HEK293 (cell line): Measurements from ENCODE around the gene ZBTB20.

Experiments used
- CTCF ChIA-PET: fragments of 350-600 bp; formaldehyde crosslinking; extraction: SDS; loops from one replicate; lab custom pipeline; 2021; ENCODE audit warnings: antibody characterized with exemption; lab: Yijun Ruan, JAX
- POLR2A ChIA-PET: fragments of 300-600 bp; formaldehyde crosslinking; extraction: SDS; loops from one replicate; lab custom pipeline; 2020; ENCODE audit warnings: antibody characterized with exemption, inconsistent platforms; lab: Yijun Ruan, JAX
- H3K27ac ChIP-seq: fragments of 200-500 bp; sonication (Bioruptor generic); 2 replicates; pipeline ENCODE4 v1.5.1; 2014; ENCODE audit warnings: low read depth, low read length, control low read depth, inconsistent platforms; ENCODE audit errors: extremely low read depth
- H3K36me3 ChIP-seq, 2 experiments: fragments of 200-500 bp in 1 of 2; sonication (Bioruptor generic) in 1 of 2; 1 replicate in 1 of 2; 2 replicates in 1 of 2; pipeline ENCODE4 v1.5.1; 2014 to 2017; ENCODE audit warnings: inconsistent platforms in 2 of 2, low read length in 2 of 2; ENCODE audit not compliant: control insufficient read depth in 2 of 2, insufficient read depth in 1 of 2
- H3K4me1 ChIP-seq: fragments of 200-500 bp; sonication (Bioruptor generic); 2 replicates; pipeline ENCODE4 v1.5.1; 2014; ENCODE audit warnings: mild to moderate bottlenecking, low read length, inconsistent platforms; ENCODE audit not compliant: control insufficient read depth, insufficient read depth
- H3K4me3 ChIP-seq: 2 replicates; pipeline ENCODE4 v1.5.1; 2011; ENCODE audit warnings: low read depth, mild to moderate bottlenecking, control low read depth, low read length, moderate library complexity
- H3K9me3 ChIP-seq: fragments of 200-500 bp; sonication (Bioruptor generic); 2 replicates; pipeline ENCODE4 v1.5.1; 2014; ENCODE audit warnings: low read depth, low read length, inconsistent platforms; ENCODE audit not compliant: control insufficient read depth, insufficient read depth
- BCL11A ChIP-seq: fragments of 450-650 bp; formaldehyde crosslinking; IDR thresholded peaks from 2 replicates; pipeline ENCODE4 v1.5.1; 2016; ENCODE audit warnings: low read depth, missing biosample characterization, missing genetic modification characterization
- GFI1B ChIP-seq: fragments of 450-650 bp; formaldehyde crosslinking; IDR thresholded peaks from 2 replicates; pipeline ENCODE4 v1.5.1; 2016; ENCODE audit warnings: missing biosample characterization, missing genetic modification characterization
- HIC1 ChIP-seq: fragments of 450-650 bp; formaldehyde crosslinking; IDR thresholded peaks from 2 replicates; pipeline ENCODE4 v1.5.1; 2016; ENCODE audit warnings: missing biosample characterization, missing genetic modification characterization
- INSM2 ChIP-seq: fragments of 450-650 bp; formaldehyde crosslinking; IDR thresholded peaks from 2 replicates; pipeline ENCODE4 v1.5.1; 2016; ENCODE audit warnings: missing biosample characterization, missing genetic modification characterization
- KLF16 ChIP-seq: fragments of 450-650 bp; formaldehyde crosslinking; IDR thresholded peaks from 2 replicates; pipeline ENCODE4 v1.5.1; 2017; ENCODE audit warnings: missing biosample characterization, missing genetic modification characterization
- ZBTB1 ChIP-seq: fragments of 450-650 bp; formaldehyde crosslinking; IDR thresholded peaks from 2 replicates; pipeline ENCODE4 v1.5.1; 2016; ENCODE audit warnings: missing biosample characterization, missing genetic modification characterization
- ZBTB21 ChIP-seq: fragments of 450-650 bp; formaldehyde crosslinking; IDR thresholded peaks from 2 replicates; pipeline ENCODE4 v1.5.1; 2017; ENCODE audit warnings: missing biosample characterization, missing genetic modification characterization
- ZFP37 ChIP-seq: fragments of 450-650 bp; formaldehyde crosslinking; IDR thresholded peaks from 2 replicates; pipeline ENCODE4 v1.5.1; 2016; ENCODE audit warnings: missing biosample characterization, missing genetic modification characterization
- ZNF155 ChIP-seq: fragments of 450-650 bp; formaldehyde crosslinking; IDR thresholded peaks from 2 replicates; pipeline ENCODE4 v1.5.1; 2016; ENCODE audit warnings: missing biosample characterization, missing genetic modification characterization
- ZNF169 ChIP-seq: fragments of 450-650 bp; formaldehyde crosslinking; IDR thresholded peaks from 2 replicates; pipeline ENCODE4 v1.5.1; 2016; ENCODE audit warnings: missing biosample characterization, missing genetic modification characterization
- ZNF2 ChIP-seq: fragments of 450-650 bp; formaldehyde crosslinking; IDR thresholded peaks from 2 replicates; pipeline ENCODE4 v1.5.1; 2016; ENCODE audit warnings: missing biosample characterization, missing genetic modification characterization
- ZNF23 ChIP-seq: fragments of 450-650 bp; formaldehyde crosslinking; IDR thresholded peaks from 2 replicates; pipeline ENCODE4 v1.5.1; 2016; ENCODE audit warnings: missing biosample characterization, missing genetic modification characterization, borderline replicate concordance
- ZNF280C ChIP-seq: fragments of 450-650 bp; formaldehyde crosslinking; IDR thresholded peaks from 2 replicates; pipeline ENCODE4 v1.5.1; 2016; ENCODE audit warnings: missing biosample characterization, missing genetic modification characterization
- ZNF280D ChIP-seq: fragments of 450-650 bp; formaldehyde crosslinking; IDR thresholded peaks from 2 replicates; pipeline ENCODE4 v1.5.1; 2016; ENCODE audit warnings: missing biosample characterization, missing genetic modification characterization
- ZNF354C ChIP-seq: fragments of 450-650 bp; formaldehyde crosslinking; IDR thresholded peaks from 2 replicates; pipeline ENCODE4 v1.5.1; 2016; ENCODE audit warnings: missing biosample characterization, missing genetic modification characterization, low read depth, borderline replicate concordance
- ZNF548 ChIP-seq: fragments of 450-650 bp; formaldehyde crosslinking; IDR thresholded peaks from 2 replicates; pipeline ENCODE4 v1.5.1; 2016; ENCODE audit warnings: missing biosample characterization, missing genetic modification characterization
- ZNF585B ChIP-seq: fragments of 450-650 bp; formaldehyde crosslinking; IDR thresholded peaks from 2 replicates; pipeline ENCODE4 v1.5.1; 2016; ENCODE audit warnings: missing biosample characterization, missing genetic modification characterization
- ZNF664 ChIP-seq: fragments of 450-650 bp; formaldehyde crosslinking; IDR thresholded peaks from 2 replicates; pipeline ENCODE4 v1.5.1; 2016; ENCODE audit warnings: missing biosample characterization, missing genetic modification characterization
- ZSCAN18 ChIP-seq: fragments of 450-650 bp; formaldehyde crosslinking; IDR thresholded peaks from 2 replicates; pipeline ENCODE4 v1.5.1; 2016; ENCODE audit warnings: missing biosample characterization, missing genetic modification characterization

ZBTB20 gene

GRCh38 chr3:114329823-114330222 lies 817.3 kb downstream of the ZBTB20 start:
- no peaks in the 10 kb centered on the region for H3K36me3 ChIP-seq
- CTCF ChIA-PET, result no interaction called here
- POLR2A ChIA-PET, result no interaction called here
- H3K4me3 ChIP-seq, result no peak overlapping the region
- no peak overlapping the region for H3K27ac ChIP-seq
- TF ChIP-seq ZNF155 (no peak), ZNF664 (tag by site-specific recombination) (no peak), GFI1B (tag by site-specific recombination) (no peak), ZNF280D (tag by site-specific recombination) (no peak), ZBTB1 (no peak), ZNF280C (tag by site-specific recombination) (no peak), HIC1 (tag by site-specific recombination) (no peak), ZNF23 (tag by site-specific recombination) (no peak), BCL11A (no peak), ZNF548 (tag by site-specific recombination) (no peak), ZBTB21 (tag by site-specific recombination) (no peak), ZFP37 (tag by site-specific recombination) (no peak), INSM2 (tag by site-specific recombination) (no peak), ZNF2 (no peak), KLF16 (tag by site-specific recombination) (no peak), ZNF585B (no peak), ZNF169 (no peak), ZSCAN18 (tag by site-specific recombination) (no peak), ZNF354C (tag by site-specific recombination) (no peak)
- H3K4me1 ChIP-seq, result no peaks in the 10 kb centered on the region
- H3K9me3 ChIP-seq, result no peaks in the 10 kb centered on the region
